Astrocyte of the spinal cord (primary cell): ENCODE results near the gene MAT1A.

ENCODE experiments used
- DNase-seq: peaks from one replicate; pipeline ENCODE4 v3.0.0; 2011; ENCODE audit warnings: low read depth, low spot score
- H3K4me3 ChIP-seq: 2 replicates; pipeline ENCODE4 v1.5.1; 2011; ENCODE audit warnings: low read depth, mild to moderate bottlenecking, low read length, moderate library complexity
- CTCF ChIP-seq: IDR thresholded peaks from 2 replicates; pipeline ENCODE4 v1.5.1; 2012; ENCODE audit warnings: low read depth, mild to moderate bottlenecking, low read length, inconsistent platforms
- in situ Hi-C: cut with HindIII; loops from 2 replicates; pipeline ENCODE4 v1.10.0; 2017; ENCODE audit warnings: low sequenced_read_pairs

Gene MAT1A

GRCh38 chr10:80274396-80275134, 14.9 kb downstream of the MAT1A start:
- no peak for TF ChIP-seq CTCF
- no peak overlapping the region for H3K4me3 ChIP-seq
- no peak for DNase-seq
- in situ Hi-C loops: no loop called here

GRCh38 chr10:80273523-80274170, 15.8 kb downstream of the MAT1A start:
- DNase-seq: no peak
- in situ Hi-C loops: no loop called here

GRCh38 chr10:80272793-80273522, 16.5 kb downstream of the MAT1A start:
- TF ChIP-seq CTCF: no peak
- in situ Hi-C loops: no loop called here
- H3K4me3 ChIP-seq: no peak overlapping the region
- DNase-seq: no peak

More at GRCh38 chr10:80273523-80274170, 15.8 kb downstream of the MAT1A start:
- H3K4me3 ChIP-seq: no peak overlapping the region
- TF ChIP-seq CTCF: no peak

DNA sequence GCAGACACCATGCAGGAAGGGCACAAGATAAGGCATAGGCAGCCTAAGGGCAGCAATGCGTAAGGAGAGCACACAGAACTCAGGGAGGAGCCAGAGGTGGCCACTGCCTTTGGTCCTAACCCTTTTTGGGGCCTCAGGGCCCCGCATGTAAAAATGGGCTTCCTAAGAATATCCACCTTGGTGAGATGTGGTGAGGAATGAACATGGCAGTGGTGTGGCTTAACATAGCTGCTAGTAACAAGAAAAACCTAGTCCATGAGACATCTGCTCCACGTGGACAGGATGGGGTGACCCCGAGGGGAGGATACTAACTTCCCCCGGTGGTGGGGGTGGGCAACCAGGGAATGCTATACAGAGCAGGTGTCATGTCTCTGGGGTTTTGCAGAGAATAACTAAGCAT, 18.0 kb downstream of the MAT1A start:
- no peak for TF ChIP-seq CTCF
- in situ Hi-C loops: no loop called here
- no peak overlapping the region for H3K4me3 ChIP-seq
- no peak for DNase-seq

GRCh38 chr10:80270887-80271286, 18.6 kb downstream of the MAT1A start:
- TF ChIP-seq CTCF: no peak
- no peak overlapping the region for H3K4me3 ChIP-seq
- in situ Hi-C loops: no loop called here

GRCh38 chr10:80268938-80269588, 20.4 kb downstream of the MAT1A start:
- in situ Hi-C loops: no loop called here
- H3K4me3 ChIP-seq: no peak overlapping the region
- no peak for TF ChIP-seq CTCF
- no peak for DNase-seq

More at GRCh38 chr10:80270887-80271286, 18.6 kb downstream of the MAT1A start:
- DNase-seq: no peak
